Thoracic aorta (tissue), 2 donors: Measurements from ENCODE around the gene PDLIM5. TPM values are rescaled to one million over a fixed set of nuclear protein-coding genes. Genes with fewer than 3 reads are reported as not detected.

Experiments used
- ATAC-seq: fragments of 150-250 bp; one replicate; pipeline ENCODE4 v1.8.0; 2017; ENCODE audit warnings: low read depth; ENCODE audit not compliant: insufficient number of reproducible peaks, low FRiP score
- DNase-seq: peaks from one replicate; pipeline ENCODE4 v3.0.0-alpha.2; 2020; ENCODE audit warnings: low spot score
- H3K27ac ChIP-seq, 2 donors: fragments of 200-600 bp; sonication (generic); 1 replicate in 1 of 2; 2 replicates in 1 of 2; pipeline ENCODE4 v1.5.1; 2016; ENCODE audit warnings: mild to moderate bottlenecking in 2 of 2, moderate library complexity in 2 of 2
- H3K27me3 ChIP-seq: fragments of 200-600 bp; sonication (generic); replicated peaks from 2 replicates; pipeline ENCODE4 v1.6.0; 2016; ENCODE audit warnings: mild to moderate bottlenecking; ENCODE audit not compliant: insufficient read depth
- H3K36me3 ChIP-seq: fragments of 200-600 bp; sonication (generic); one replicate; pipeline ENCODE4 v1.5.1; 2016
- H3K4me1 ChIP-seq, 2 donors: fragments of 200-600 bp; sonication (generic); 1 replicate in 1 of 2; 2 replicates in 1 of 2; pipeline versions ENCODE4 v1.5.1 to v1.6.0; 2016; ENCODE audit warnings: low read depth in 2 of 2, mild to moderate bottlenecking in 1 of 2; ENCODE audit not compliant: control insufficient read depth in 1 of 2
- H3K4me3 ChIP-seq: fragments of 200-600 bp; sonication (generic); 2 replicates; pipeline ENCODE4 v1.5.1; 2016; ENCODE audit warnings: mild to moderate bottlenecking
- H3K9me3 ChIP-seq: fragments of 200-600 bp; sonication (generic); 2 replicates; pipeline ENCODE4 v1.5.1; 2016
- total RNA-seq, 2 donors: library from RNA; depleted of rRNA; stranded (reverse); fragments of >200 nt; gene quantifications; one replicate each; pipeline versions ENCODE4 v1.1.0 to v1.2.3, GENCODE V29; 2016
- TF ChIP-seq, protein P1 (sequence below): fragments of 200-600 bp; sonication (generic); IDR thresholded peaks from one replicate; pipeline ENCODE4 v1.5.1; 2019; ENCODE audit warnings: antibody characterized with exemption

The PDLIM5 gene
- total RNA-seq, 2 donors from 2014 or later = 275 to 328 TPM

DNA sequence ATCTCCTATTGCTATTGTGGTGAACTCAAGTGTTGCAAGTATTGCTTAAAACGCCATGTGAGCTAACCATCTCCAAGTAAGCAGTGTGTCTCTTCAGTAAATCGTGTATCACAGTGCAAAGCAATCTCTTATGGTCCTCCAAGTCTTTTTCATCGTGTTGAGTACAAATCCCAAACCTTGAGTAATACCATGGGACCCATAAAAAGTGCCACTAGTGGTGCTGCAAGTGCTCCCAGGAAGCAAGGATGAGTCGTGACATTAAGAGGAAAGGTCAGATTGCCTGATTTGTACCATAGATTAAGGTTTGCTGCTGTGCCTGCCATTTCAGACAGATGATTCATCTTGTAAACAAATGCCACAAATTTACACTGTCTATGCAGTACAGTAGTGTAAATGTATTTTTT, 239.1 kb downstream of the PDLIM5 start:
- no peak overlapping the region for H3K27ac ChIP-seq
- H3K4me1 ChIP-seq = no peaks in the 10 kb centered on the region
- ATAC-seq = no peak
- no peak overlapping the region for H3K4me3 ChIP-seq
- TF ChIP-seq, protein P1, sequence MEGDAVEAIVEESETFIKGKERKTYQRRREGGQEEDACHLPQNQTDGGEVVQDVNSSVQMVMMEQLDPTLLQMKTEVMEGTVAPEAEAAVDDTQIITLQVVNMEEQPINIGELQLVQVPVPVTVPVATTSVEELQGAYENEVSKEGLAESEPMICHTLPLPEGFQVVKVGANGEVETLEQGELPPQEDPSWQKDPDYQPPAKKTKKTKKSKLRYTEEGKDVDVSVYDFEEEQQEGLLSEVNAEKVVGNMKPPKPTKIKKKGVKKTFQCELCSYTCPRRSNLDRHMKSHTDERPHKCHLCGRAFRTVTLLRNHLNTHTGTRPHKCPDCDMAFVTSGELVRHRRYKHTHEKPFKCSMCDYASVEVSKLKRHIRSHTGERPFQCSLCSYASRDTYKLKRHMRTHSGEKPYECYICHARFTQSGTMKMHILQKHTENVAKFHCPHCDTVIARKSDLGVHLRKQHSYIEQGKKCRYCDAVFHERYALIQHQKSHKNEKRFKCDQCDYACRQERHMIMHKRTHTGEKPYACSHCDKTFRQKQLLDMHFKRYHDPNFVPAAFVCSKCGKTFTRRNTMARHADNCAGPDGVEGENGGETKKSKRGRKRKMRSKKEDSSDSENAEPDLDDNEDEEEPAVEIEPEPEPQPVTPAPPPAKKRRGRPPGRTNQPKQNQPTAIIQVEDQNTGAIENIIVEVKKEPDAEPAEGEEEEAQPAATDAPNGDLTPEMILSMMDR = no peak
- no peaks in the 10 kb centered on the region for H3K36me3 ChIP-seq
- no peak for DNase-seq
- no peaks in the 10 kb centered on the region for H3K9me3 ChIP-seq
- no peaks in the 10 kb centered on the region for H3K27me3 ChIP-seq

DNA sequence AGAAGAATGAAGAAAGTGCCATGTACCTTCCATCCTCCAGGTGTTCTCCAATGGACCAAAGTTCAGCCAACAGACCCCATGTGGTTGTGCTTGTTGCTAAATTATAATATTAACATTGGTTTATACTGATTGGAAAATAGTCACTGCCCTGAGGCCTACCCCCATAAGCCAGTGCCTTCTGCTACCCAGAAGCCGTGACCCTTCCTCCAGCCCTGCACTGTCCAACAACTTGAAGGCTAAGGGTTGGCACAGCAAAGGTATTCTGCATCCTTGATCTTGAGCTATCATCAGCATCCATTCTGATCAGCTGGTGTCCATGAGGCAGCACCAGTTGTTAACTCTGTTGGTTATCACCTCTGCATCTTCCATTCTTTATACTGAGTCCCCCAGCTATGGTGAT, 239.8 kb downstream of the PDLIM5 start:
- Histone ChIP-seq H3K4me3 (no peak overlapping the region), H3K27ac (no peak overlapping the region), H3K27me3 (no peaks in the 10 kb centered on the region), H3K4me1 (no peaks in the 10 kb centered on the region), H3K36me3 (no peaks in the 10 kb centered on the region), H3K9me3 (no peaks in the 10 kb centered on the region)
- no peak for DNase-seq
- no peak for ATAC-seq
- TF ChIP-seq, protein P1 = no peak

DNA sequence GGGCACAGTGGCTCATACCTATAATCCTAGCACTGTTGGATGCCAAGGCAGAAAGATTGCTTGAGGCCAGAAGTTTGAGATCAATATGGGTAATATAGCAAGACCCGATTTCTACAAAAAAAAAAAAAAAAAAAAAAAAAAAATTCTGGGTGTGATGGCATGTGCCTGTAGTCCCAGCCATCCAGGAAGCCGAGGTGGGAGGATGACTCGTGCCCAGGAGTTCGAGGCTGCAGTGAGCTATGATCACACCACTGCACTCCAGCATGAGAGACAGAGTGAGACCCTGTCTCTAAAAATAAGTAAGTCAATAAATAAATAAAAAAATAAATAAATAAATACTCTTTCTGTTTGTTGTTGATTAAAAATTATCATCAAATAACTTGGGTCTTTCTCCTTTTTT, 243.6 kb downstream of the PDLIM5 start:
- Histone ChIP-seq H3K4me1 (no peaks in the 10 kb centered on the region), H3K4me3 (no peak overlapping the region), H3K27ac (no peak overlapping the region), H3K27me3 (no peaks in the 10 kb centered on the region), H3K9me3 (no peaks in the 10 kb centered on the region), H3K36me3 (no peaks in the 10 kb centered on the region)
- TF ChIP-seq, protein P1 = no peak
- DNase-seq (no peak), ATAC-seq (no peak)

DNA sequence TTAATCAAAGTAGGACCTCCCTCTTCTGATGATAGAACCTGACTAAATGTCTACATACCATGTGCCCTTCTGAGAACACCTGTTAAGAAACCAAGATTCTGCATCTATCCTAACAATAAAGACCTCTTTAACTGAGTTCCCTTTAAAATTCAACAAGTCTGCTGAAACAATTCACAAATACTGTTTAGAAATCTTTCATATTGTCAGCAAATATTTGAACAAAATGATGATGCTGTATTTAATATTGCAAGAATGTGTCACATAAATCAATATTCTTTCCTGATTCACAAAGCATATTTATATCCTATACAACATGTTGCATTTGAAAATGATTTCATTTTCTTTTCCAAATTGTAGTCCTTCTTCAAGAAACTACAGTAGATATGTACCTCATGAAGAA, 246.4 kb downstream of the PDLIM5 start:
- Histone ChIP-seq H3K4me3 (no peak overlapping the region), H3K4me1 (peaks cover 2 to 13% of the 10 kb centered on the region in 2 donors), H3K36me3 (no peaks in the 10 kb centered on the region), H3K27ac (no peak overlapping the region), H3K27me3 (no peaks in the 10 kb centered on the region), H3K9me3 (no peaks in the 10 kb centered on the region)
- TF ChIP-seq, protein P1 = no peak
- no peak for ATAC-seq
- no peak for DNase-seq

DNA sequence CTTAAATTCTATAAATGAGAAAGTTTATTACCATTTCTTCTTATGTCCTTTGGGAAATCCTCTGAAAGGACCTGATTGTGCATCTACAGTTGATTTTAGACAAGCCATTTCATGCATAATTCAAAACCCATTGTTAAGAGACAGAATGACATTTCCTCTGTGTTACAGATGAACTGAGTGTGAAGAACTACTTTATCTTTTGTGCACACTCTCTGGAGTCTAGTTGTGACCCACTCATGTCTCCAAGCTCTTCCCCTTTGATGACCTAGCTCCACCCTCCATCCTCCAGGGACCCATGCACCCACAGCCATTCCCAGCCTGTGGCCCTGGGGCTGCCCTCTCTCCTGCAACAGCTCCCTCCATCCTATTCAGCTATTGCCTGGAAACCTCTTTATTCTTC, 248.6 kb downstream of the PDLIM5 start:
- DNase-seq = no peak
- TF ChIP-seq, protein P1 = no peak
- H3K27ac ChIP-seq = no peak overlapping the region
- H3K27me3 ChIP-seq = no peaks in the 10 kb centered on the region
- H3K4me3 ChIP-seq = no peak overlapping the region
- ATAC-seq = no peak
- peaks cover 2 to 13% of the 10 kb centered on the region in 2 donors for H3K4me1 ChIP-seq
- H3K9me3 ChIP-seq = no peaks in the 10 kb centered on the region
- no peaks in the 10 kb centered on the region for H3K36me3 ChIP-seq
